GDM1 (cell line): Measurements from ENCODE around the gene FIGNL1.
A peak's percentile ranks its signal among the peaks of the same experiment; 100 is the strongest.

Experiments
- DNase-seq: peaks from one replicate; lab custom pipeline; 2025; lab: John Stamatoyannopoulos, UW

The FIGNL1 gene

GRCh38 chr7:50427518-50427917 lies 22.6 kb downstream of the FIGNL1 start:
- DNase-seq, result no peak

- no peak for DNase-seq
Observed at GRCh38 chr7:50426280-50427045, 23.7 kb downstream of the FIGNL1 start.

- DNase-seq, result no peak
Observed at GRCh38 chr7:50425318-50425717, 24.8 kb downstream of the FIGNL1 start.

GRCh38 chr7:50423860-50424259 lies 26.3 kb downstream of the FIGNL1 start:
- no peak for DNase-seq

- no peak for DNase-seq
Observed at GRCh38 chr7:50422858-50423257, 27.3 kb downstream of the FIGNL1 start.

- no peak for DNase-seq
Observed at GRCh38 chr7:50421043-50421442, 29.1 kb downstream of the FIGNL1 start.

- DNase-seq, result no peak
Observed at GRCh38 chr7:50418526-50419290, 31.4 kb downstream of the FIGNL1 start.

GRCh38 chr7:50418086-50418515 lies 32.0 kb downstream of the FIGNL1 start:
- peak; percentile 38 for DNase-seq

- no peak for DNase-seq
Observed at GRCh38 chr7:50416527-50417182, 33.5 kb downstream of the FIGNL1 start.

GRCh38 chr7:50415844-50416364 lies 34.2 kb downstream of the FIGNL1 start:
- DNase-seq, result no peak

- DNase-seq, result no peak
Observed at GRCh38 chr7:50413561-50413960, 36.6 kb downstream of the FIGNL1 start.

- no peak for DNase-seq
Observed at GRCh38 chr7:50412973-50413372, 37.2 kb downstream of the FIGNL1 start.

GRCh38 chr7:50411332-50411731 lies 38.8 kb downstream of the FIGNL1 start:
- DNase-seq, result no peak

- DNase-seq, result no peak
Observed at GRCh38 chr7:50409856-50410745, 40.0 kb downstream of the FIGNL1 start.

- DNase-seq, result no peak
Observed at GRCh38 chr7:50406935-50407334, 43.2 kb downstream of the FIGNL1 start.

- DNase-seq, result no peak
Observed at GRCh38 chr7:50405221-50405620, 44.9 kb downstream of the FIGNL1 start.

GRCh38 chr7:50404392-50404791 lies 45.8 kb downstream of the FIGNL1 start:
- DNase-seq, result no peak

- DNase-seq, result no peak
Observed at GRCh38 chr7:50400114-50400513, 50.0 kb downstream of the FIGNL1 start.

- no peak for DNase-seq
Observed at GRCh38 chr7:50399635-50400034, 50.5 kb downstream of the FIGNL1 start.

- DNase-seq, result no peak
Observed at GRCh38 chr7:50399206-50399605, 50.9 kb downstream of the FIGNL1 start.

GRCh38 chr7:50397971-50398324 lies 52.2 kb downstream of the FIGNL1 start:
- no peak for DNase-seq
